ENCODE measurements around the gene COL11A2.

- TF ChIP-seq CTCF (IDR thresholded peaks at IDR 0.05), result no peak
- TF ChIP-seq POLR2A (IDR thresholded peaks at IDR 0.05), result no peak
Observed at GRCh38 chr6:33211136-33211535, 18.9 kb upstream of the COL11A2 start.
